ENCODE measurements around the gene PBX3. TPM values are rescaled to one million over a fixed set of nuclear protein-coding genes. Genes with fewer than 3 reads are reported as not detected.

Gene PBX3
- total RNA-seq, 1 donor, result 22.4 TPM

DNA sequence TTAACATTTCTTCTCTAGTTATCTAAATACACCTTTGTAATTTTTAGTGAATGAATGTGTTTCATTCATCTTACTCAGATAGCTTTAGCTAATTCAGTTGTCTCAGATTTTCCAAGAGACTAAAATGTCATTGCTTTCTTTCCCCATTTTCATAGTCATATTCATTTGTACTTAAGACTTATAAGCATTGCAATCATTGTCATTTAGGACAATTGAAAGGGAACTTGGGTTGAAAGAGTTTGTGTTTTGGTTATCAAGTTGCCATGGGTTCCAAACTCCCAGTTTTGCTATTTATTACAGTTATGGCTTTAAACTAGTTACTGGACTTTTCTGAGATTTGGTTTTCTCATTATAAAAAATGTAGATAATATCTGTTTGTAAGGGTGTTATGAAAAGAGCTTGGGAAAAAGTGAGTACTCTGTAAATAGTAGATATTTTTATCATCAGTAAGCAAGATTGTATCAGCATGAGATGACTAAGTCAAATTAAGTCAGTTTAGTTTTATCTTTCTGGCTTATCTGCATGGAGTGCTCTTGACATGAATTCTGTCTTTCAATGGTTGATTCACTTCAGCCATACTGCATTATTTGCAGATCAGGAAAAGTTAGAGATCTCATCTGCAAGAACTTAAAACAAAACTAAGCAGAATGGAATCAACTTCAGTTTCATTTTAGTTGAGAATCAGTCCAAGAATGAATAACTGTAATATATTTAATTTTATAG, 107.5 kb downstream of the PBX3 start:
- peak in 1 of 3 donors; percentile 43 for DNase-seq (ENCODE audit: low read depth in 2 of 3, low spot score in 2 of 3)

DNA sequence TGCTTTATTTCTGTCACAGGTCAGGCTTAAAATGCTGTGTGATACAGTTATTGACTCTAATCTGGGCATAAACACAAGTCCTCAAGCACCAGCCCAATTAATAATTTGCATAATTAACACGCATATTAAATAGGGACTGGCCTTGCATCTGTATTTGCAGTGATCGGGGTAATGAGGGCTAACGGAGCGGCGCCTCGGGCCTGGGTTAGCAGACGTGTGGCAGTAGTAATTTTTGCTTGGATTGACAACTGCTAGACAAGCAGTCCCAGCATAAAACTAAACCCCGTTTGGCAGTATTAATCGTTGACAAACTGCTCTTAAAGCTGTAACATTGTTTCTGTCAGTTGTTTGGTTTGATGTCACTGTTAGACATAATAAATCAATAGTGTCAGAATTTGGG, 109.2 kb downstream of the PBX3 start:
- no peak for DNase-seq (ENCODE audit: low read depth in 2 of 3, low spot score in 2 of 3)

DNA sequence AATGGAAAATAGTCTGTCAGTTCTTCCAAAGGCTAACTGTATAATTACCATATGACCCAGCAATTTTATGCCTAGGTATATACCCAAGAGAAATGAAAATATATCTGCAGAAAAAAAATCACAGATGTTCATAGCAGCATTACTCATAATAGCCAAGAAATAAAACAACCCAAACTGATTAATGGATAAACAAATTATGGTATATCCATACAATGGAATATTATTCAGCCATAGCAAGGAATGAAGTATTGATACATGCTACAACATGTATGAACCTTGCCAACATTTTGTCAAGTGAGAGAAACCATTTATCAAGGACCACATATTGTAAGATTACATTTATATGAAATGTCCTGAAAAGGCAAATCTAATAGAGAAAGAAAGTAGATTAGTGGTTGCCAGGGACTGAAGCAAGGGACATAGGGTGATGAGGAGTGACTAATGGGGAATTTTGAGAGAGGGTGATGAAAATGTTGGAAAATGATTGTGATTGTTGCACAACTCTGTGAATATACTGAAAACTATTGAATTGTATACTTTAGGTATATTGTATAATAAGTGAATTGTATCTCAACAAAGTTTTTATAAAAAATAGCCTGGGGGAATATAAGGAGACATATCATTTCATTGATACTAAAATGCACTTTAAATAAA, 114.4 kb downstream of the PBX3 start:
- DNase-seq (ENCODE audit: low read depth in 2 of 3, low spot score in 2 of 3), result no peak

DNA sequence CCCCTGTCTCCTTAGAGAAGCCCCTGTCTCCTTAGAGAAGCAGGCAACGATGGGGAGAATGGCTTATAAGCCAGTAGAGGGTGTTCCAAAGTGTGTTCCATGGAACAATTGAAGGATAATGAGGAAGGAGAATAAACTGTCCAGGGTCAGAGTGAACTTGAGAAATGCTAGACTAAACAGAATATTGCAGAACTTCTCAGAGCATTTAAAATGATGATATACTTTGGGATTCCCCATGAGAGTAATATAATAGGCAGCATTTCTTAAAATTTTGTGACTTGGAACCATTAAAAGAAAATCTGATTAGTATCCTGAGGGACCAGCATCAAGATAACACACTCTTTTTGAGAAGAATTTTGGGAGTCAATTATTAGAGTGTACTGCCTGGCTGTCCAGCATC, 116.8 kb downstream of the PBX3 start:
- no peak for DNase-seq (ENCODE audit: low read depth in 2 of 3, low spot score in 2 of 3)

DNA sequence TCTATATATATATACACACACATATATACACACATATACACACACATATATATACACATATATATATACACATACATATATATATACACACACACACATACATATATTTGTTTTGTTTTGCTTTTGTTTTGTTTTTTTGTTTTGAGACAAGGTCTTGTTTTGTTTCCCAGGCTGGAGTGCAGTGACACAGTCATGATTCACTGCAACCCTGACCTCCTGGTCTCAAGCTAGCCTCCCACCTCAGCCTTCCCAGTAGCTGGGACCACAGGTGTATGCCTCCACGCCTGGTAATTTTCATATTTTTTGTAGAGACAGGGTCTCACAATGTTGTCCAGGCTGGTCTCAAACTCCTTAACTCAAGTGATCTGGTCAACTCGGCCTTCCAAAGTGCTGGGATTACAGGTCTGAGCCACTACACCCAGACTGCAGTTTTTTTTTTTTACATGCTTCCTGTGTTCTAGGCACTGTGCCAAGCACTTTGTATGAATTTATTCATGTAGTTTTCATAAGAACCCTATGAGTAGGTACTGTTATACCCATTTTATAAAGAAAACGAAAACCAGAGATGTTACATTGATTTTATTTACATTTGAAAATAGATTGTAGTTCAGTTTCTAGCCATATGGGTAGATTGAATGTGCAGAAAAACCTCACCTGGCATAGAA, 120.7 kb downstream of the PBX3 start:
- peak in 2 of 3 donors; percentile 28 to 63 for DNase-seq (ENCODE audit: low read depth in 2 of 3, low spot score in 2 of 3)

DNA sequence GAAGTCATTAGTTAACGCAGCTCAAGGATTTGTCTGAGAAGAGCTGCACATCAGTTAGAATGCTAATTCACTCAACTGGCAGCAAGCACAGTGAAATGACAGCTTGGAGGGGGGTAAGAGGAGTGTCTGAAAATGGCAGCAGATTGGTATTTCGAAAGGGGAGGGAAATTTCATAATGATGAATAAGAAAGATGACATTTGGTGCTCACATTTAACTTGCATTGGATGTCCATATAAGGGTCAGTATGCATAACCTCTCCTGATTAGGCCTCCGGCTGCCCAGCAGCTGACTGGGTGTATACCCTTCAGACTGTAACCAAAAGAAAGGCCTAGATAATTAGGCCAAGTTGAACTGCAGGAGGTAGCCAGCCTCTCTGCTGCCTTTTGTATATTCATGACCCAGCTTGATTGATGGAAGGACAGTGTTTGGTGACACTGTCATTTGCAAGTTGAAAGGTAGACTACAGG, 131.0 kb downstream of the PBX3 start:
- no peak for DNase-seq (ENCODE audit: low read depth in 2 of 3, low spot score in 2 of 3)

DNA sequence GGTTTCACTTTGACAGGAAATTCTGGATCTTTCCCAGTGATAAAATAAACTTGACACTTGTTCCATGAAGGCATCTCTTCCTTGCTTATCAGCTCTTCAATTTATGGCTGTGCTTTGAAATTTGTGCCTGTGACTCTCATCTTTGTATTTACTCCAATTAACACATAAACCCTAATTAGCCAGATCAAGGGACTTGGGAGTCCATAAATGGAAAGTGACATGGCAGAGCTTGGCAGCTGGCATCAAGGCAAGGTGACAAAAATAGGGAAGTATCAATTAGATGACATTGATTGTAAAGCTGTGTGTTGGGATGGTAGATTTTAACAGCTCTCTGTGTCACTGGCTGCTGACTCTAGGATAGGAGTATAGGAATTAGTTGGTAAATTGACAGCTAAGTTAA, 133.9 kb downstream of the PBX3 start:
- DNase-seq (ENCODE audit: low read depth in 2 of 3, low spot score in 2 of 3), result peak in 1 of 3 donors; percentile 32

DNA sequence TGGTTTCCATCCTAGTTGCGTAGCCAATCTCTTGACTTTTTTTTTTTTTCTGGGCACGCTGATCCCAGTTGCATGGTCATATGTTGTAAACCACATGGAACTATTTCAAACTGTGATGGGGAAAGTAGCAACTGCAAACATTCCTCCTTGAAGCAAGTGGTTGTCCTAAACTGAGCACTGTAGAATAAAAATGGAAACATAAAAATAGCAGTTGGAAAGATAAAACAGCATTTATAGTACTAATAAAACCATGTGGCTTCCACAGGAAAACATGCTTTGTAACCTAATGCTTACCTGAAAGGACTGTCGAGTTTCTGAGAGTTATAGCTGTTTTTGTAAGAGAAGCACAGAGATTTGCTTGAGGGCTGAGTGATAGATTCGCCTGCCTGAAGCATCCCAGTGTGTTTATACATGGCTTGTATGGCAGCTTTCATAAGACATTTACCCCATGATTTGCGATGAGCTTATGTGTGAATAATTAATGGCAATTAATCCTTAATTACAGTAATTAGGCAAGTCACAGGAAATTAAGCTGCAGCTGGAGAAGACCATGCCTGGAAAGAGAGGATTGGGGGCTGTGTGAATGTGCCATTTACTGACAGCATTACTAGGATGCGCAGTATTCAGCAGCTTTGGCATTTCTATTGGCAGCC, 136.5 kb downstream of the PBX3 start:
- no peak for DNase-seq (ENCODE audit: low read depth in 2 of 3, low spot score in 2 of 3)

DNA sequence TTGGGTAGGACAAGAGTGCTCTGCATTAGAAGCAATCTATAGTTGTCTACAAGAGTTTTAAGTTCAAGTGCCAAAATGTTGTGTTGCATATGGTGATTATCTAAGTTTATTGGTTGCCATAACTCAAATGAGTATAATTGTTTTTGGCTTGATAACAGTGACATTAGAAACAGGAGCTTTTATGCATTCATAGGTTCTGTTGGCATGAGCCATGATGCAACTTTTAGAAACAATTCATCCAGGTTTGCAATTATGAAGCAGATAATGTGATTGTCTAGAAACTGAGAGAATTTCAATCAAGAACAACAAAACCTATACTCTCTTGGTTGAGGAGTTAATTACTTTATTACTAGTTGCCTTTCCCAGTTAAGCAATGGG, 137.0 kb downstream of the PBX3 start:
- no peak for DNase-seq (ENCODE audit: low read depth in 2 of 3, low spot score in 2 of 3)

DNA sequence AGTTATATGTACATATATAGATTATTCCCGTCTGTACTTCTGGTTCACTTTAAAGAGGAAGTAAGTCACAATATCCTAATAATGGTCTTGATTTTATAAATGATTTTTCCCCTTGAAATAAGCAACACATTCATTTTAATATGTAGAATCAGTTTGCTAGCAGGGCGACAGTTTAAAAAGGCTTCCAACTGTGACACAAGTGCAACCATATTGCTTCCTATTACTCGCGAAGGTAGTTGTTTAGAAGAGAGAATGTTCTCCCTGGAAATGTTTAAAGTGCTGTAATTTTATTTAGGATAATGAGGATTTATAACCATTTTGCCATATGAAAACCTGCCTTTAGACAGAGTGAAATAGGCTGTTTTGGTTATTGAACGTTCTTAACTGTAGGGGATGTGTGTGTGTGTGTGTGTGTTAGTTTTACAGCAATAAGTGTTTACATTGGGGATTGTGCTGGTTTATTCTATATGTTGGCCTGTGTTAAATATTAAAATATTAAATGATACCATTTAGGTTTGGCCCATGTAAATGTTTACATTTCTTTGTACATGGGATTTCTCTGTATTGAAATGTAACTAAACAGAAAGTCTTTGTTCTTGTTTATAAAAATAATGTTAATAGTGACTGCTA, 138.3 kb downstream of the PBX3 start:
- no peak for DNase-seq (ENCODE audit: low read depth in 2 of 3, low spot score in 2 of 3)

DNA sequence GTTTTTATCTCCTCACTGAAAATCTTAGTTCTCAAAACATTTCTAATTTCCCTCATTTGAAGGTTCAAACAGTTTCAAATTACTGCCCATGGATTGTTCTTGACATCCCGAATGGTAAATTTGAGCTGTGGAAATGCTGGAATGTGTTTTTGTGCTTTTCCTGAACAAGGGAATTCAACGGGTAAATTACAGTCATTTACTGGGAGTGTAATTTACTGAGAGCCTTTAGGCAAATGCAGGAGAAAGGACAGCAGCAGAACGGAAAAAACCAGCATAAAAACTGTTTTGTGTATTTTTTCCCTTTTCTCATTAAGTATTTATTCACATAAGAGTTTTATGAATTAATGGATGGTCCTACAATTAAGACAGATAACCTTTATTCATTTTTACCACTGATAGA, 139.2 kb downstream of the PBX3 start:
- DNase-seq (ENCODE audit: low read depth in 2 of 3, low spot score in 2 of 3), result no peak

DNA sequence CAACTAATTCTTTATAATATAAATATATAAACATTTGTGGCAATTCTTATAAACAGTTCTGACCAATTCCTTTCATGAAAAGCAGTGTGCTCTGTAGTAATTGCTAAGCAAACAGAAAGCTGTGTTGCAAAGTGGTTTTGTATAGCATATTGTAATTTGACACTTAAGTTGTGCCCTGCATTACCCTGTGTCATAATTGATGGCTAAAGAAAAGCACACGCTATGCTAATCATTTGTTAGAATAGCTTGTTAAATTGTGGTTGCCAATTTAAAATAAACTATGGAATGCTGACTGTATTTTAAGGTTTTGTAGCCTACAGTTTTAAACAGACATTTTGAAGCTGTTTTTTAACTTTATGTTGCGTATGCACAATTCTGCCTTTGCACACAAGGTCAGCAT, 140.0 kb downstream of the PBX3 start:
- DNase-seq (ENCODE audit: low read depth in 2 of 3, low spot score in 2 of 3), result no peak

DNA sequence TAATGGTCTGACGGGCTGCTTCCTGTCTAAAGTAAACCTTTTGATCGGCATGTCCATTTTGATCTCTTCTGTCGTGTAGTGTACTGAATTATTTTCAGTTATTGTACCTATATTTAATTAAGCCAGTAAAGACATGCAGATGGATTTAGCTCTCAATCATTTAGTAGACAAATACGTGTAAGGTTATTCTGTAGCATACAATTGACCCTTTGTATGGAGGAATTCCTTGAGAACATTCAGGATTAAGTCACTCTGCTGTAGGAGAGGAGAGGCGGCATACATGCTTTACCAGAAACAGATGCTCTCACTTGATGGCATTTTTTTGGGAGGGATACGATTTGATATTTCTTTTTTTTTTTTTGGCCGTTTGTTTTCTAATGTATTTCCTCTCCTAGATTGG, 141.0 kb downstream of the PBX3 start:
- no peak for DNase-seq (ENCODE audit: low read depth in 2 of 3, low spot score in 2 of 3)

DNA sequence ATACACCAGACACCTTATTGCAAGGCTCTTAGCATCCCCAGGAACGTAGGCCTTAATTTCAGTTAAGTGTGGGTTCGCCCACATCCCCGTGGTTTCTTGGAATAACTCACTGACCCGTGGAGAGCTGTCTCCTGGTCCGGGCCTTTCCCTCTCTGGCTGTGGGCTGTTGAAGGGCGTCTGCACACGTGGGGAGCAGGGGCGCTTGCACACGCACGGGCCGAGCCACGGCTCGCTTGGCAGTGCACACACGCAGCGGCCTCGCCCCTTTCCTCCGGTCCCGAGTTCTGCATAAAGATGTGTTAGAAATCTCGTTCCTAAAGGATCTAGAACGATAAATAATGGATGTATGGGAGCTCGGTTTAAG, 141.9 kb downstream of the PBX3 start:
- DNase-seq (ENCODE audit: low read depth in 2 of 3, low spot score in 2 of 3), result no peak

DNA sequence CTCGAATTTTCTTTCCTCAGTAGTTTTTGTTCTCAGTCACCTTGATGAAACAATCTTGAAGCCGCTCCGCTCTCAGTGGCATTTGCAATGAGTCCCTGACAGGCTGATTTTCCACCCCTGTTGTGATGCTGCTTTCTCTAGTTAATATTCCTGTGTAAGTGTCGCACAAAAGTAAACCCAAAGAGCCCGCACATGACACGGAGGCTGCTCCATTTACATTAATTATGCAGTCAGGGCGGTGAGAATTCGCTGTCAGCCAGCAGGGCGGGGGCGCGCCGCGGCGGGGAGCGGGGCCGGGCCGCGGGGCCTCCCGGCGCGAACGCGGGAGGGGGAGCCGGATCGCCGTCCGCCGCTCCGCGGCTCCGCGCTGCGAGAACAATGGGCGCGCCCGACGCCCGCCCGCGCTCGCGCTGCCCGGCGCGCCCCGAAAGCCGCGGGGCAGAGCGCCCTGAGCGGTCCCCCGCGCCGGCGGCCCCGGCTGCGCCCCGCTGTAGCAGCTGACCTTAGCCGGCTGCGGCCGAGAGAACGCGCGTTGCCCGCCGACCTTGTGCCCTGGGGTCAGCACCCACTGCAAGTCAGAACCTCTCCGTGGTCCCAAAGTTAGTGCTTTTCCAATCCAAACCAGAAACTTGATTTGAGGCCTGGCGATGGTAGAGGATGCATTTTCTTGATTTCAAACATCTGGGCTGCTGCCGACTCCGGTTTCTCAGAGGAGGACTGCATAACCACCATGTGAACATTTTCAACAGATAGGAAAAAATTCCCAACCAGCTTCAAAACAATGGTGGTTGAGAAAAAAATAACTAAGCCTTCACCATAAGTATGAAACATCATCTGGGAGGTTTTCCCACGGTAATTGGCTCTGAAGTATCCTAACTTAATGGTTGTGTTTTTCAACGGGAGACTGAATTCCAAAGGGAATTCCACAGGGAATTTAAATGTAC, 142.6 kb downstream of the PBX3 start:
- DNase-seq (ENCODE audit: low read depth in 2 of 3, low spot score in 2 of 3), result peak; percentile 16 to 76 (median 70)

DNA sequence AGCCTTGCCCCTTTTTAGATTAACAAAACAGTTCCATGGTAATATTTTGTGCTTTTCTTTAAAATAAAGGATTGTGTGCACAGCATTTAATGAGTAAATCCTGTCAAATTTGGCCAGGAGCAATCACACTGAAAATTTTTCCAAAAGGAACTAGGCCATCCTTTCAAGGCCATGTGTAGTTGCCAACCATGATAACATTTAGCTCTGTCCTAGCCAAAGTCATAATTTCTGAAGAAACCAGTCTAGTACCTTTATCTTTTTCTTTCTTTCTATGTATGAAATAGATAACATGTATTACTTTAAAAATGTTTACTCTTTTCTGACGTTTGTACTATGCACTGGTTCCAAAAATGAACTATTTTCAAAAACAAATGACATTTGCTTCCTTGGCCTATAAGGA, 143.7 kb downstream of the PBX3 start:
- no peak for DNase-seq (ENCODE audit: low read depth in 2 of 3, low spot score in 2 of 3)

DNA sequence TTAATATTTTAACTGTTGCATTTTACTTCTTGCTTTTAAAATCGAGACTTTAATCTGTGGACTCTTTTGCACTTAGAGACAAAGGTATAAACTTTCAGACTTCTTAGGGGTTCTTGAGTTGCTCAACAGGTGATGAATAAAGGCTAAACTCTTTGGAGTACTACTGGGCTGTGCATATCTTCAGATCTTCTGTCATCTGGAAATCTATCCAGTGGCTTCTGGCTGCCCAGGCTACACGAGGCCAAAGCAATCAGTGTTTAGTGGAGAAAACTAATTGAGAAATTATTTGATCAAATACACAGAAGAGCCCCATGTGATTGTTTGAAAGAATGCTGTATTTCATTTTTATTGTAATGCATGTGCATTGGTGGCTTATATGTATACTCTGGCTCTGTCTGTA, 146.1 kb downstream of the PBX3 start:
- DNase-seq (ENCODE audit: low read depth in 2 of 3, low spot score in 2 of 3), result no peak

DNA sequence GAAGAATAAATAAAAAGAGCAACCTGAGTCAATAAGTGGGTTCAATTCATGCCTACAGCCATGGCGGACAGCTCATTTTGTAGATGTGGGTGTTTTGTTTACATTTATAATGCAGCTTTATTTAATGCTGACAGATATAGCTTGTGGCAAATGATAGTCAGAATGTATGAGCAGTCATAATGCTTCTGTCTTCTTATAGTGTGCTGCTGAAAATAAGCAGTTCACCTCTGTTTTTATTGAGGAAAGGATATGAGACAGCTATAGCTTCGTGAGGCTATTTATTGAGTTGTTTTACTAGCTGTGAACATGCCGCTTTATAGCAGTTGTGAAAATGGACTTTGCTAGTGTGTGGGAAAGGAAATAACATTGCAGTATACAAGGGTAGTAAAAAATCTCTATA, 147.4 kb downstream of the PBX3 start:
- no peak for DNase-seq (ENCODE audit: low read depth in 2 of 3, low spot score in 2 of 3)

DNA sequence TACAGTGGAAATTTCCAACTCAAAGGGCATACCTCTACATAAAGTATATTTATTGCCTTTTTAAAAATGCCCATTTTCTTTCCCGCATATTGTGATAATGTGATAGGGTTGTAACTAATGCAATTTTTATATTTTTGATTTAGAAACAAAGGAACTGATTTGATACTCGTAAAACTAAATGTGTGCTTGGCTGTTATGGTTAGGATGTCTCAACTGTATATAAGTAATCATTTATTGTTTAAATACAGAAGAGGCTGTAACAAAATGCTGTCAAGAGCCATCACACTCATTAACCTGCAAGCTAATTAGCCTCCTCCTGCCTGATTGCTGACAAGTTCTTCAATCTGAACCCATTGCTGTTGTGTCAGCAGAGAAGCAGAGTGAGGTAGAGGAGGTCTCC, 149.2 kb downstream of the PBX3 start:
- DNase-seq (ENCODE audit: low read depth in 2 of 3, low spot score in 2 of 3), result no peak

DNA sequence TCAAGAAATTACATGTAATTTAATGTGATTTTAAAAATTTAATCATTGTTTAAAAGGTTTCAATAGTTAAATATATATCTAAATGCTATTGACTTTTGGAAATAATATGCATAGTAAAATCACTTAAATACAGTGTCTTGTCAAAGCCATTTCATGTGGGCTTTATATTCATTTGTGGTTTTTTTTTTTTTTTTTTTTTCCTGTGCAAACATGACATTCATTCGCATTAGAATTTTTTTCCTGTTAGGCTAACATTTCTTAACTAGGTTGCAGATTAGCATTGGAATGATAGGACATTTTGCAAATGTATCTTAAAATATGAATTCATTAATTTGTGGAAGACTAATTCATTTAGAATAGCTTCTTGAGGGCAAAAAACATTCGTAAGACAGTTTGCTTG, 149.8 kb downstream of the PBX3 start:
- DNase-seq (ENCODE audit: low read depth in 2 of 3, low spot score in 2 of 3), result no peak
